KMS-11 (cell line): ENCODE measurements around the gene CKLF.

ENCODE experiments used
- H2AFZ ChIP-seq: fragments of 200-600 bp; sonication (generic); 2 replicates; pipeline ENCODE4 v1.6.1; 2016; ENCODE audit warnings: antibody characterized with exemption, mixed run types, low read depth
- H3K27ac ChIP-seq: fragments of 200-600 bp; sonication (generic); 2 replicates; pipeline ENCODE4 v1.6.1; 2016; ENCODE audit warnings: mild to moderate bottlenecking, mixed run types
- H3K27me3 ChIP-seq: fragments of 200-600 bp; sonication (generic); 2 replicates; pipeline ENCODE4 v1.6.1; 2017; ENCODE audit warnings: mild to moderate bottlenecking, low read depth, mixed run types, moderate library complexity; ENCODE audit not compliant: insufficient read depth
- H3K36me3 ChIP-seq: fragments of 200-600 bp; sonication (generic); 2 replicates; pipeline ENCODE4 v1.6.1; 2017; ENCODE audit warnings: mild to moderate bottlenecking, mixed run types; ENCODE audit not compliant: insufficient read depth
- H3K4me1 ChIP-seq: fragments of 200-600 bp; sonication (generic); 2 replicates; pipeline ENCODE4 v1.6.1; 2016; ENCODE audit warnings: mild to moderate bottlenecking, low read depth, mixed run types; ENCODE audit not compliant: poor library complexity, severe bottlenecking
- H3K4me2 ChIP-seq: fragments of 200-600 bp; sonication (generic); 2 replicates; pipeline ENCODE4 v1.7.0; 2016; ENCODE audit warnings: mild to moderate bottlenecking, mixed run types
- H3K4me3 ChIP-seq: fragments of 200-600 bp; sonication (generic); IDR thresholded peaks from 2 replicates; pipeline ENCODE4 v1.6.1; 2017; ENCODE audit warnings: low read depth, low read length, mixed read lengths; ENCODE audit not compliant: insufficient read depth
- H3K79me2 ChIP-seq: fragments of 200-600 bp; sonication (generic); 2 replicates; pipeline ENCODE4 v1.6.1; 2016; ENCODE audit warnings: low read depth, mixed run types; ENCODE audit not compliant: insufficient read depth
- H3K9ac ChIP-seq: fragments of 200-600 bp; sonication (generic); 2 replicates; pipeline ENCODE4 v1.6.1; 2016; ENCODE audit warnings: mild to moderate bottlenecking, mixed run types
- H4K20me1 ChIP-seq: fragments of 200-600 bp; sonication (generic); 2 replicates; pipeline ENCODE4 v1.6.1; 2016; ENCODE audit warnings: mild to moderate bottlenecking, mixed run types; ENCODE audit not compliant: insufficient read depth
- CTCF ChIP-seq: fragments of 200-600 bp; sonication (generic); conservative IDR thresholded peaks from 2 replicates; pipeline ENCODE4 v1.6.1; 2017; ENCODE audit warnings: low read depth, mild to moderate bottlenecking, antibody characterized with exemption, low read length, moderate library complexity, mixed read lengths

Gene CKLF

GRCh38 chr16:66569131-66569530, 16.8 kb downstream of the CKLF start:
- Histone ChIP-seq H3K27ac (no peak overlapping the region), H3K27me3 (no peaks in the 10 kb centered on the region), H3K79me2 (no peaks in the 10 kb centered on the region), H2AFZ (no peak overlapping the region), H3K36me3 (no peaks in the 10 kb centered on the region), H3K4me1 (no peaks in the 10 kb centered on the region), H3K4me2 (no peak overlapping the region), H4K20me1 (no peaks in the 10 kb centered on the region), H3K9ac (no peak overlapping the region), H3K4me3 (no peak overlapping the region)
- TF ChIP-seq CTCF = no peak

- Histone ChIP-seq H3K27ac (no peak overlapping the region), H3K36me3 (no peaks in the 10 kb centered on the region), H4K20me1 (no peaks in the 10 kb centered on the region), H3K4me3 (no peak overlapping the region), H3K9ac (no peak overlapping the region), H3K27me3 (no peaks in the 10 kb centered on the region), H3K79me2 (no peaks in the 10 kb centered on the region), H2AFZ (no peak overlapping the region), H3K4me2 (no peak overlapping the region), H3K4me1 (no peaks in the 10 kb centered on the region)
- TF ChIP-seq CTCF = no peak
Observed at GRCh38 chr16:66569827-66570405, 17.5 kb downstream of the CKLF start.

- H3K4me2 ChIP-seq = no peak overlapping the region
Observed at GRCh38 chr16:66572356-66572755, 20.0 kb downstream of the CKLF start.

GRCh38 chr16:66574081-66574480, 21.7 kb downstream of the CKLF start:
- Histone ChIP-seq H4K20me1 (no peaks in the 10 kb centered on the region), H3K36me3 (no peaks in the 10 kb centered on the region), H3K4me2 (no peak overlapping the region), H3K27ac (no peak overlapping the region), H3K4me1 (no peaks in the 10 kb centered on the region), H2AFZ (no peak overlapping the region), H3K79me2 (no peaks in the 10 kb centered on the region), H3K9ac (no peak overlapping the region), H3K27me3 (no peaks in the 10 kb centered on the region), H3K4me3 (no peak overlapping the region)
- TF ChIP-seq CTCF = no peak

More at GRCh38 chr16:66572356-66572755, 20.0 kb downstream of the CKLF start:
- Histone ChIP-seq H3K36me3 (no peaks in the 10 kb centered on the region), H3K4me3 (no peak overlapping the region), H2AFZ (no peak overlapping the region), H3K4me1 (no peaks in the 10 kb centered on the region), H3K27ac (no peak overlapping the region), H3K27me3 (no peaks in the 10 kb centered on the region), H4K20me1 (no peaks in the 10 kb centered on the region), H3K9ac (no peak overlapping the region), H3K79me2 (no peaks in the 10 kb centered on the region)
- TF ChIP-seq CTCF = no peak
